K562 (cell line): Measurements from ENCODE around the gene CLDN7. TPM values are rescaled to one million over a fixed set of nuclear protein-coding genes. Genes with fewer than 3 reads are reported as not detected.

Experiments
- ATAC-seq: fragments of 200-7000 bp; cut with Tn5 transposase; 3 replicates; pipeline ENCODE4 v1.9.1; 2020; ENCODE audit warnings: moderate library complexity
- BruUV-seq: library from RNA; stranded (reverse); fragments of 400-500 nt; replicated peaks from 2 replicates; lab custom pipeline; 2021; lab: Mats Ljungman, UMichigan
- CTCF ChIA-PET: fragments of 300-600 bp; formaldehyde crosslinking; extraction: SDS; loops from one replicate; lab custom pipeline; 2021; ENCODE audit warnings: low intra/inter-chr PET ratio; lab: Yijun Ruan, JAX
- POLR2A ChIA-PET: fragments of 300-600, 350-650 bp; sonication (Branson Sonifier 250); formaldehyde crosslinking; extraction: SDS; loops from one replicate; lab custom pipeline; 2021; ENCODE audit warnings: antibody characterized with exemption, inconsistent platforms; lab: Yijun Ruan, JAX
- DNase-seq, 4 experiments: peaks; one replicate each; pipeline versions ENCODE4 v3.0.0 to v3.0.0-alpha.2; 2011 to 2018; ENCODE audit warnings: low spot score in 3 of 4, mixed read lengths in 3 of 4; ENCODE audit errors: extremely low read depth in 1 of 4
- FAIRE-seq: peaks from 2 replicates; lab custom pipeline; 2011; peaks lifted over from hg19 to GRCh38; lab: Jason Lieb, UNC
- H2AFZ ChIP-seq: 2 replicates; pipeline ENCODE4 v1.6.0; 2011; ENCODE audit warnings: low read depth, low read length, control low read depth, inconsistent platforms
- H3K27ac ChIP-seq: fragments of 200-600 bp; 3 replicates; pipeline ENCODE4 v1.8.0; 2011; ENCODE audit warnings: low read depth, mild to moderate bottlenecking, control low read depth, inconsistent platforms, low read length, moderate library complexity, mixed read lengths; ENCODE audit errors: extremely low read depth
- H3K27me3 ChIP-seq, 2 experiments: fragments of 300-600 bp in 1 of 2; 2 replicates in 1 of 2; 3 replicates in 1 of 2; pipeline versions ENCODE4 v1.6.0 to v1.8.0; 2011; ENCODE audit warnings: inconsistent platforms in 2 of 2, low read length in 2 of 2, mild to moderate bottlenecking in 1 of 2, mixed read lengths in 1 of 2, moderate library complexity in 1 of 2; ENCODE audit not compliant: control insufficient read depth in 2 of 2, insufficient read depth in 2 of 2
- H3K36me3 ChIP-seq: fragments of 300-600 bp; 3 replicates; pipeline ENCODE4 v1.8.0; 2011; ENCODE audit warnings: mild to moderate bottlenecking, low read length, inconsistent platforms; ENCODE audit not compliant: control insufficient read depth, insufficient read depth
- H3K4me1 ChIP-seq, 2 experiments: fragments of 200-600 bp in 1 of 2; replicated peaks in 1 of 2; 2 replicates in 1 of 2; 3 replicates in 1 of 2; pipeline versions ENCODE4 v1.5.1 to v1.8.0; 2011; ENCODE audit warnings: inconsistent platforms in 2 of 2, low read length in 2 of 2, mild to moderate bottlenecking in 1 of 2, mixed read lengths in 1 of 2, moderate library complexity in 1 of 2; ENCODE audit not compliant: control insufficient read depth in 2 of 2, insufficient read depth in 2 of 2
- H3K4me2 ChIP-seq: 2 replicates; pipeline ENCODE4 v1.6.1; 2011; ENCODE audit warnings: low read length, control low read depth, inconsistent platforms, mixed read lengths; ENCODE audit not compliant: insufficient read depth
- H3K4me3 ChIP-seq: fragments of 200-600 bp; sonication (generic), shearing (Covaris generic); 2 replicates; pipeline ENCODE4 v1.5.1; 2016; ENCODE audit warnings: control low read depth, inconsistent platforms
- H3K79me2 ChIP-seq: fragments of 200-600 bp; 3 replicates; pipeline ENCODE4 v1.8.0; 2011; ENCODE audit warnings: low read length, inconsistent platforms; ENCODE audit not compliant: control insufficient read depth, insufficient read depth
- H3K9ac ChIP-seq, 2 experiments: 2 replicates each; pipeline versions ENCODE4 v1.6.0 to v1.6.1; 2011; ENCODE audit warnings: low read depth in 2 of 2, low read length in 2 of 2, control low read depth in 1 of 2, inconsistent platforms in 1 of 2, mild to moderate bottlenecking in 1 of 2, mixed read lengths in 1 of 2; ENCODE audit not compliant: insufficient read depth in 1 of 2
- H3K9me1 ChIP-seq: one replicate; pipeline ENCODE4 v1.6.0; 2011; ENCODE audit warnings: inconsistent platforms, mild to moderate bottlenecking, low read length, moderate library complexity; ENCODE audit not compliant: control insufficient read depth, insufficient read depth
- H3K9me3 ChIP-seq: replicated peaks from 2 replicates; pipeline ENCODE4 v1.5.1; 2011; ENCODE audit warnings: low read depth, low read length, inconsistent platforms; ENCODE audit not compliant: control insufficient read depth, insufficient read depth
- H4K20me1 ChIP-seq: replicated peaks from 2 replicates; pipeline ENCODE4 v1.6.1; 2011; ENCODE audit warnings: low read length, inconsistent platforms, mixed read lengths; ENCODE audit not compliant: control insufficient read depth, insufficient read depth
- CBFA2T2 ChIP-seq: fragments of 450-650 bp; conservative IDR thresholded peaks from 2 replicates; pipeline ENCODE4 v1.6.1; 2017; ENCODE audit warnings: mild to moderate bottlenecking
- CREM ChIP-seq: IDR thresholded peaks from 2 replicates; pipeline ENCODE4 v1.6.1; 2014; ENCODE audit warnings: antibody characterized with exemption, low read depth
- CTBP1 ChIP-seq: fragments of 450-650 bp; IDR thresholded peaks from 2 replicates; pipeline ENCODE4 v1.6.1; 2016; ENCODE audit warnings: borderline replicate concordance
- EP400 ChIP-seq: fragments of 450-650 bp; IDR thresholded peaks from 2 replicates; pipeline ENCODE4 v1.6.1; 2017; ENCODE audit warnings: antibody characterized with exemption, mild to moderate bottlenecking, moderate library complexity
- FOXK2 ChIP-seq, 2 experiments: fragments of 450-650 bp; IDR thresholded peaks in 1 of 2; conservative IDR thresholded peaks in 1 of 2; 2 replicates each; pipeline ENCODE4 v1.6.1; 2016; ENCODE audit warnings: low read depth in 2 of 2, mild to moderate bottlenecking in 1 of 2
- GATAD2B ChIP-seq: fragments of 450-650 bp; IDR thresholded peaks from 2 replicates; pipeline ENCODE4 v1.6.1; 2017; ENCODE audit warnings: mild to moderate bottlenecking, borderline replicate concordance
- HDAC1 ChIP-seq, 2 experiments: fragments of 450-650 bp; IDR thresholded peaks; 2 replicates each; pipeline ENCODE4 v1.6.1; 2016 to 2017; ENCODE audit warnings: inconsistent platforms in 1 of 2, mild to moderate bottlenecking in 1 of 2, moderate library complexity in 1 of 2
- KDM1A ChIP-seq, 2 experiments: fragments of 450-650 bp; IDR thresholded peaks; 2 replicates each; pipeline ENCODE4 v1.6.1; 2016; ENCODE audit warnings: mild to moderate bottlenecking in 2 of 2
- MECOM ChIP-seq: fragments of 250-450 bp; sonication (Bioruptor Pico); IDR thresholded peaks from 2 replicates; pipeline ENCODE4 v1.8.0; 2022; ENCODE audit warnings: inconsistent platforms
- NCOR1 ChIP-seq: fragments of 450-650 bp; IDR thresholded peaks from 2 replicates; pipeline ENCODE4 v1.6.1; 2016; ENCODE audit warnings: mild to moderate bottlenecking, moderate library complexity
- NFRKB ChIP-seq: fragments of 450-650 bp; IDR thresholded peaks from 2 replicates; pipeline ENCODE4 v1.6.1; 2016; ENCODE audit warnings: low read depth
- POLR2G ChIP-seq: fragments of 200-400 bp; formaldehyde crosslinking; IDR thresholded peaks from 2 replicates; pipeline ENCODE4 v1.6.1; 2017; ENCODE audit warnings: low read depth, mild to moderate bottlenecking, antibody characterized with exemption, low read length, moderate library complexity
- SOX6 ChIP-seq: fragments of 450-650 bp; IDR thresholded peaks from 2 replicates; pipeline ENCODE4 v1.6.1; 2014; ENCODE audit warnings: mild to moderate bottlenecking
- TRIM28 ChIP-seq: fragments of 450-650 bp; IDR thresholded peaks from 2 replicates; pipeline ENCODE4 v1.6.1; 2017
- ZFX ChIP-seq: sonication (generic); formaldehyde crosslinking; IDR thresholded peaks from 2 replicates; pipeline ENCODE4 v1.8.0; 2022; ENCODE audit warnings: mild to moderate bottlenecking, missing genetic modification reagents, moderate library complexity
- WGBS: fragments of 100-300 bp; shearing (Covaris generic); methylation state at CpG from one replicate; pipeline ENCODE4 v1.1.6; 2016; ENCODE audit warnings: low coverage, mixed read lengths; ENCODE audit not compliant: insufficient coverage; ENCODE audit errors: missing lambda C conversion rate; 5-methylcytosine and 5-hydroxymethylcytosine counted together
- in situ Hi-C: fragments of 300-500 bp; cut with MboI; formaldehyde crosslinking; loops from 4 replicates; pipeline ENCODE4 v1.15.0; 2018; ENCODE audit warnings: inconsistent platforms, mixed read lengths
- intact Hi-C: fragments of 100-400 bp; cut with micrococcal nuclease; formaldehyde crosslinking; loops from 2 replicates; pipeline ENCODE4 v1.14.2; 2022
- polyA plus RNA-seq, 8 experiments: library from polyadenylated mRNA; depleted of rRNA in 4 of 8; stranded (reverse) in 5 of 8; unstranded in 3 of 8; fragments of >200 nt; fragmentation: Nextera tagmentation in 2 of 8; fragmentation: Illumina TruSeq in 1 of 8; extraction: Ambion mirVana in 2 of 8; extraction: Trizol in 1 of 8; gene quantifications; 2 replicates each; pipeline versions ENCODE4 v1.2.1 to v1.2.3, GENCODE V29; 2011 to 2014; ENCODE audit warnings: inconsistent platforms in 1 of 8, missing spikeins in 1 of 8
- total RNA-seq, 7 experiments: library from RNA; depleted of rRNA in 6 of 7; stranded (reverse); fragments of >200 nt in 6 of 7; fragmentation: Illumina TruSeq in 2 of 7; extraction: Trizol in 2 of 7; gene quantifications; 2 replicates each; pipeline versions ENCODE4 v1.2.1 to v1.2.3, GENCODE V29; 2011 to 2021; ENCODE audit warnings: low replicate concordance in 1 of 7
- TF ChIP-seq, protein P1 (sequence below), 2 experiments: fragments of 450-650 bp; IDR thresholded peaks; 2 replicates each; pipeline ENCODE4 v1.6.1; 2016
- TF ChIP-seq, protein P2 (sequence below): fragments of 450-650 bp; IDR thresholded peaks from 2 replicates; pipeline ENCODE4 v1.6.1; 2016; ENCODE audit warnings: antibody characterized with exemption
- TF ChIP-seq, protein P3 (sequence below): fragments of 450-650 bp; IDR thresholded peaks from 2 replicates; pipeline ENCODE4 v1.6.1; 2014; ENCODE audit warnings: low read depth, mild to moderate bottlenecking, moderate library complexity, borderline replicate concordance

The CLDN7 gene
- total and polyA plus RNA-seq, 9 of the 15 experiments (the other 6 are each of a cell fraction or from before 2014, with no cell fraction given) = 2.2 to 14.5 (median 7.6) TPM

DNA sequence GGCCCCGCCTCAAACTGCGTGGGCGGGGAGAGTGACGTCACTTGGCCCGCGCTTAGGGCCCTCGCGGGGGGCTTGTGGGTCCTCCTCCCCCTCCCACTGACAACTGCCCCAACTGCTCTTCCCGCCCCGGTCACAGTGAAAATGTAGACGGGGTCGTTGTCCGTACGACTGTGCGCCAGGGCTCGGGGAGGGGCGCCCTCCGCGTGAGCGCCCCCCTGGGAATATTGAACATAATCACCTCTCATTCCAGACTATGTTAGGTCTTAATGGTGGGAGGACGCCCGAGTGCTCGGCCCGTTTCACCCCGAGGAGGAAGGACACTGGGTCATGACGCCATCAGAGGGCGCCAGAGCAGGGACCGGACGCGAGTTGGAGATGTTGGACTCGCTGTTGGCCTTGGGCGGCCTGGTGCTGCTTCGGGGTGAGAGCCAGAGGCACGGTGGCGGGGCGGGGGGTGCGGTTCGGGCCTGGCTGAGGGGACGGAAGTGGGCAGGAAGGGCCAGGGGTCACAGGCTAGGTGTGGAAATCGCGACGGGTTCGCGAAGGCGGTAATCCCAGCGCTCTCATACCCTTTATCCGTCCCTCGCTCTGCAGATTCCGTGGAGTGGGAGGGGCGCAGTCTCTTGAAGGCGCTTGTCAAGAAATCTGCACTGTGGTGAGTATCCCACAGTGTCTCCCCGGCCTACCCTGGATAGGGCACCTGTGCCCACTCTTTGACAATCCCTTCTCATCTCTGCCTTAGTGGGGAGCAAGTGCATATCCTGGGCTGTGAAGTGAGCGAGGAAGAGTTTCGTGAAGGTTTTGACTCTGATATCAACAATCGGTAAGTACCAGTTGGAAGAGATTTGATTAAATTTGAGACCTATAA is 9.9 kb downstream of the CLDN7 start, which contains the start of gene ELP5:
ELP5 (plus strand) TSS at position 40 of the 868 bp plus-strand sequence; CDS start at position 376, 336 bp downstream.
- ATAC-seq (peak; percentile 82), DNase-seq (peak; percentile 69 to 93 (median 84)), FAIRE-seq (no peak)
- no peaks in the 10 kb centered on the region for H4K20me1 ChIP-seq
- in situ Hi-C loops (no loop called here), intact Hi-C loops (loop anchor here (2.0 kb wide), 1 partner anchor 14 kb away; the partner anchor contains the start of gene PHF23)
- TSS peak; percentile 69 for BruUV-seq
- H3K79me2 ChIP-seq = peaks cover 57% of the 10 kb centered on the region
- 0% methylated on average over 25 of the region's 55 CpGs for WGBS
- H3K9me1 ChIP-seq = no peaks in the 10 kb centered on the region
- H3K27me3 ChIP-seq = no peaks in the 10 kb centered on the region
- H3K36me3 ChIP-seq = peaks cover 49% of the 10 kb centered on the region
- peak within 1 kb of the TSS; percentile 95 for H3K4me3 ChIP-seq
- peak within 1 kb of the TSS; percentile 98 for H3K4me2 ChIP-seq
- peak within 1 kb of the TSS; percentile 96 for H2AFZ ChIP-seq
- H3K27ac ChIP-seq = peak within 1 kb of the TSS; percentile 96
- peak within 1 kb of the TSS; percentile 97 to 98 for H3K9ac ChIP-seq
- CTCF ChIA-PET = interaction anchor here (0.6 kb wide), 1 partner anchor 55 kb away, joined by 3 read pairs; the partner anchor contains the start of gene EIF5A
- POLR2A ChIA-PET = interaction anchor here (0.9 to 1.7 kb wide), 3 partner anchors 11 to 14 kb away, joined by 3 to 16 read pairs (median 3); partner anchors contain the start of genes GABARAP and PHF23
- H3K9me3 ChIP-seq = no peaks in the 10 kb centered on the region
- peaks cover 13 to 19% of the 10 kb centered on the region in 2 experiments; a peak in 4 of 5 replicates for H3K4me1 ChIP-seq
- TF ChIP-seq KDM1A (IDR thresholded peaks at IDR 0.05) (peak in 1 of 2 experiments; percentile 18; a peak in 1 of 4 replicates), CTBP1 (peak; percentile 58), POLR2G (peak; percentile 94), TRIM28 (peak; percentile 51; the same call in 1 of the 2 replicates), NCOR1 (peak; percentile 16; the same call in 1 of the 2 replicates), NFRKB (peak; percentile 77), GATAD2B (peak; percentile 51; the same call in 1 of the 2 replicates), SOX6 (peak; percentile 30; the same call in 1 of the 2 replicates), FOXK2 (conservative IDR thresholded peaks at IDR 0.05 in 1 of 2, IDR thresholded peaks at IDR 0.05 in 1 of 2; ENCODE audit: low read depth in 2 of 2) (peak; percentile 48 to 66; a peak in 2 of 4 replicates), MECOM (CRISPR knock-in tag) (no peak), ZFX (peak; percentile 94), HDAC1 (IDR thresholded peaks at IDR 0.05) (peak in 1 of 2 experiments; percentile 90; a peak in 1 of 4 replicates), CBFA2T2 (no peak), EP400 (peak; percentile 94), CREM (peak; percentile 97)
- TF ChIP-seq, protein P1, sequence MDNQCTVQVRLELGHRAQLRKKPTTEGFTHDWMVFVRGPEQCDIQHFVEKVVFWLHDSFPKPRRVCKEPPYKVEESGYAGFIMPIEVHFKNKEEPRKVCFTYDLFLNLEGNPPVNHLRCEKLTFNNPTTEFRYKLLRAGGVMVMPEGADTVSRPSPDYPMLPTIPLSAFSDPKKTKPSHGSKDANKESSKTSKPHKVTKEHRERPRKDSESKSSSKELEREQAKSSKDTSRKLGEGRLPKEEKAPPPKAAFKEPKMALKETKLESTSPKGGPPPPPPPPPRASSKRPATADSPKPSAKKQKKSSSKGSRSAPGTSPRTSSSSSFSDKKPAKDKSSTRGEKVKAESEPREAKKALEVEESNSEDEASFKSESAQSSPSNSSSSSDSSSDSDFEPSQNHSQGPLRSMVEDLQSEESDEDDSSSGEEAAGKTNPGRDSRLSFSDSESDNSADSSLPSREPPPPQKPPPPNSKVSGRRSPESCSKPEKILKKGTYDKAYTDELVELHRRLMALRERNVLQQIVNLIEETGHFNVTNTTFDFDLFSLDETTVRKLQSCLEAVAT (IDR thresholded peaks at IDR 0.05) = 0 out of 4 replicates have a peak, but pooled peaks have one; percentile 26 to 31
- TF ChIP-seq, protein P2, sequence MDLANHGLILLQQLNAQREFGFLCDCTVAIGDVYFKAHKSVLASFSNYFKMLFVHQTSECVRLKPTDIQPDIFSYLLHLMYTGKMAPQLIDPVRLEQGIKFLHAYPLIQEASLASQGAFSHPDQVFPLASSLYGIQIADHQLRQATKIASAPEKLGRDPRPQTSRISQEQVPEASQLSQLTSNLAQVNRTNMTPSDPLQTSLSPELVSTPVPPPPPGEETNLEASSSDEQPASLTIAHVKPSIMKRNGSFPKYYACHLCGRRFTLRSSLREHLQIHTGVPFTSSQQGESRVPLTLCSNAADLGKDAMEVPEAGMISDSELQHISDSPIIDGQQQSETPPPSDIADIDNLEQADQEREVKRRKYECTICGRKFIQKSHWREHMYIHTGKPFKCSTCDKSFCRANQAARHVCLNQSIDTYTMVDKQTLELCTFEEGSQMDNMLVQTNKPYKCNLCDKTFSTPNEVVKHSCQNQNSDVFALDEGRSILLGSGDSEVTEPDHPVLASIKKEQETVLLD = 0 out of 2 replicates have a peak, but pooled peaks have one; percentile 14
- TF ChIP-seq, protein P3, sequence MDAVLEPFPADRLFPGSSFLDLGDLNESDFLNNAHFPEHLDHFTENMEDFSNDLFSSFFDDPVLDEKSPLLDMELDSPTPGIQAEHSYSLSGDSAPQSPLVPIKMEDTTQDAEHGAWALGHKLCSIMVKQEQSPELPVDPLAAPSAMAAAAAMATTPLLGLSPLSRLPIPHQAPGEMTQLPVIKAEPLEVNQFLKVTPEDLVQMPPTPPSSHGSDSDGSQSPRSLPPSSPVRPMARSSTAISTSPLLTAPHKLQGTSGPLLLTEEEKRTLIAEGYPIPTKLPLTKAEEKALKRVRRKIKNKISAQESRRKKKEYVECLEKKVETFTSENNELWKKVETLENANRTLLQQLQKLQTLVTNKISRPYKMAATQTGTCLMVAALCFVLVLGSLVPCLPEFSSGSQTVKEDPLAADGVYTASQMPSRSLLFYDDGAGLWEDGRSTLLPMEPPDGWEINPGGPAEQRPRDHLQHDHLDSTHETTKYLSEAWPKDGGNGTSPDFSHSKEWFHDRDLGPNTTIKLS = peak; percentile 49
